GM23338 (cell line): ENCODE results near the gene FZD2. TPM values are rescaled to one million over a fixed set of nuclear protein-coding genes. Genes with fewer than 3 reads are reported as not detected.

Source experiments
- ATAC-seq: fragments of 200-7000 bp; cut with Tn5 transposase; 3 replicates; pipeline ENCODE4 v1.9.1; 2020
- DNase-seq: peaks from one replicate; pipeline ENCODE4 v3.0.0-alpha.2; 2015; ENCODE audit warnings: low spot score
- H2AFZ ChIP-seq: fragments of 200-600 bp; sonication (generic); 2 replicates; pipeline ENCODE4 v1.8.0; 2016; ENCODE audit warnings: antibody characterized with exemption, mild to moderate bottlenecking, moderate library complexity
- H3F3A ChIP-seq: fragments of 200-600 bp; sonication (generic); replicated peaks from 2 replicates; pipeline ENCODE4 v1.8.0; 2017; ENCODE audit warnings: antibody characterized with exemption, mixed run types, low read depth
- H3K27ac ChIP-seq: fragments of 200-600 bp; sonication (generic); 2 replicates; pipeline ENCODE4 v1.6.1; 2016; ENCODE audit warnings: low read depth
- H3K27me3 ChIP-seq: fragments of 200-600 bp; sonication (generic); 2 replicates; pipeline ENCODE4 v1.8.0; 2016; ENCODE audit warnings: mild to moderate bottlenecking, mixed run types, moderate library complexity; ENCODE audit not compliant: insufficient read depth
- H3K36me3 ChIP-seq: fragments of 200-600 bp; sonication (generic); 2 replicates; pipeline ENCODE4 v1.8.0; 2016; ENCODE audit warnings: mild to moderate bottlenecking; ENCODE audit not compliant: insufficient read depth
- H3K4me1 ChIP-seq: fragments of 200-600 bp; sonication (generic); 2 replicates; pipeline ENCODE4 v1.8.0; 2016; ENCODE audit warnings: mild to moderate bottlenecking, moderate library complexity; ENCODE audit not compliant: insufficient read depth
- H3K4me2 ChIP-seq: fragments of 200-600 bp; sonication (generic); 2 replicates; pipeline ENCODE4 v1.7.1; 2017; ENCODE audit warnings: mixed run types
- H3K4me3 ChIP-seq: fragments of 200-600 bp; sonication (generic); 2 replicates; pipeline ENCODE4 v1.6.1; 2016; ENCODE audit warnings: mixed run types
- H3K79me2 ChIP-seq: fragments of 200-600 bp; sonication (generic); replicated peaks from 2 replicates; pipeline ENCODE4 v1.8.0; 2017; ENCODE audit warnings: mild to moderate bottlenecking; ENCODE audit not compliant: insufficient read depth
- H3K9me2 ChIP-seq: fragments of 200-600 bp; sonication (generic); 2 replicates; pipeline ENCODE4 v1.8.0; 2017; ENCODE audit not compliant: insufficient read depth
- H4K20me1 ChIP-seq: fragments of 200-600 bp; sonication (generic); replicated peaks from 2 replicates; pipeline ENCODE4 v1.8.0; 2017; ENCODE audit warnings: mild to moderate bottlenecking; ENCODE audit not compliant: insufficient read depth
- H3K27ac Mint-ChIP-seq: 2 replicates; pipeline ENCODE4 v1.8.0; 2020; ENCODE audit warnings: inconsistent platforms, mild to moderate bottlenecking, moderate library complexity, mixed read lengths
- H3K27me3 Mint-ChIP-seq: 3 replicates; pipeline ENCODE4 v1.8.0; 2022; ENCODE audit warnings: low read depth, mild to moderate bottlenecking, moderate library complexity, mixed read lengths, inconsistent platforms; ENCODE audit not compliant: insufficient read depth, poor library complexity
- H3K36me3 Mint-ChIP-seq: 3 replicates; pipeline ENCODE4 v1.8.0; 2021; ENCODE audit warnings: low read depth, mild to moderate bottlenecking, inconsistent platforms, moderate library complexity, mixed read lengths
- H3K4me1 Mint-ChIP-seq: 3 replicates; pipeline ENCODE4 v1.8.0; 2020; ENCODE audit warnings: mild to moderate bottlenecking, inconsistent platforms, mixed read lengths
- H3K4me3 Mint-ChIP-seq: 3 replicates; pipeline ENCODE4 v1.8.0; 2021; ENCODE audit warnings: moderate library complexity, mild to moderate bottlenecking, inconsistent platforms, mixed read lengths
- H3K9me3 Mint-ChIP-seq: 3 replicates; pipeline ENCODE4 v1.8.0; 2020; ENCODE audit warnings: moderate library complexity, mild to moderate bottlenecking, inconsistent platforms, mixed read lengths
- CREB1 ChIP-seq: fragments of 250-450 bp; sonication (Bioruptor Pico); IDR thresholded peaks from 2 replicates; pipeline ENCODE4 v1.5.0; 2020; ENCODE audit warnings: low read depth, mild to moderate bottlenecking, moderate library complexity
- EZH2 ChIP-seq: fragments of 200-600 bp; sonication (generic); IDR thresholded peaks from one replicate; pipeline ENCODE4 v1.8.0; 2017; ENCODE audit warnings: antibody characterized with exemption, mild to moderate bottlenecking, low read depth; ENCODE audit not compliant: unreplicated experiment
- EZH2phosphoT487 ChIP-seq: fragments of 200-600 bp; sonication (generic); IDR thresholded peaks from one replicate; pipeline ENCODE4 v1.8.1; 2018; ENCODE audit warnings: antibody characterized with exemption; ENCODE audit not compliant: unreplicated experiment
- NANOG ChIP-seq: IDR thresholded peaks from 2 replicates; pipeline ENCODE4 v1.6.1; 2016; ENCODE audit warnings: antibody characterized with exemption, borderline replicate concordance
- POLR2AphosphoS5 ChIP-seq: IDR thresholded peaks from 2 replicates; pipeline ENCODE4 v1.6.1; 2016; ENCODE audit warnings: antibody characterized with exemption, low read depth
- ZNF114 ChIP-seq: fragments of 250-450 bp; sonication (Bioruptor Pico); IDR thresholded peaks from 2 replicates; pipeline ENCODE4 v1.5.0; 2020; ENCODE audit warnings: mild to moderate bottlenecking, moderate library complexity
- polyA plus RNA-seq: library from polyadenylated mRNA; unstranded; fragments of >200 nt; fragmentation: Nextera tagmentation; extraction: Ambion mirVana; gene quantifications from 2 replicates; pipeline ENCODE4 v1.2.1, GENCODE V29; 2016
- total RNA-seq: library from RNA; depleted of rRNA; stranded (reverse); fragments of >200 nt; shearing (Covaris generic); gene quantifications from 2 replicates; pipeline ENCODE4 v1.2.3, GENCODE V29; 2014
- TF ChIP-seq, protein P1 (sequence below), 2 experiments: fragments of 200-600 bp in 1 of 2; sonication (generic) in 1 of 2; conservative IDR thresholded peaks; 2 replicates each; pipeline versions ENCODE4 v1.5.1 to v1.6.1; 2016 to 2017; ENCODE audit warnings: antibody characterized with exemption in 2 of 2, low read depth in 2 of 2, mild to moderate bottlenecking in 2 of 2, moderate library complexity in 1 of 2
- TF ChIP-seq, protein P2 (sequence below): IDR thresholded peaks from one replicate; pipeline ENCODE4 v1.6.1; 2018; ENCODE audit warnings: antibody characterized with exemption; ENCODE audit not compliant: unreplicated experiment
- TF ChIP-seq, protein P3 (sequence below): fragments of 250-450 bp; sonication (Bioruptor Pico); IDR thresholded peaks from 2 replicates; pipeline ENCODE4 v1.5.0; 2020; ENCODE audit warnings: mild to moderate bottlenecking, moderate library complexity

FZD2 gene
- total and polyA plus RNA-seq, 2 experiments from 2014 or later: 6.2 to 7.6 TPM

DNA sequence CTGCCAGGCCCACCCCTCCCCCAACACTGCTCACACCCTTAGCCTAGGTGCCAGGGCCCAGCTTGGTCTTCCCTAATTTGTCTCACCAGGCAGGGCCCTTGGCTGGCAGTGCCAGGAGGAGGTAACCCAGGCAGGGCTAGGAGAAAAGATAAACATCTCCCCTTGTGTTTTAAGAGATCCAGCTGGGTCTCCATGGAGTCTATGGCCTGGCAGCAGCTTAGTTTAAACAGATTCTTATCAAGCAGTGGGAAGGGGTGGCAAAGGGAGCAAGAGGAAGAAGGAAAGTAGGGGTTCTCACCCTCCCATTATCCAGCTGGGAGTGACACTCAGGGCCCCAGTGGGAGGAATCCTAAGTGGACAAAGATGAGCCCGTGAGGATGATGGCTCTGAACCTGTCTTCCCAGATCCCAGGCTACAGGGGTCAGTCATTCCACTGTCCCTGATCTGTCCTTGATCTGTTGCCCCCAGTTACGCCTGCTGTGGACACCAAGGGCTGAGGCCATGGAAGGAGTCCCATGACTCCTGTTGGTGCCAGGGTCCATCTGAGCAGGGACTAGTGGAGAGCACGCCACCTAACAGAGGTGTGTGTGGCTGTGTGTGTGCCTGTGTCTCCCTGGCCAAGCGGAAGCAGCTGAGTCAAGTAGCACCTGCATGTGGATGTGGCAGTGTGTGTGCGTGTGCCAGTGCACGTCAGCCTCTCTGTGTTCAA, 51.6 kb downstream of the FZD2 start:
- H3K36me3 Mint-ChIP-seq: no peaks in the 10 kb centered on the region; the same call in 2 of the 3 replicates
- peak overlapping the region; percentile 71 for H3K4me2 ChIP-seq

More for the DNA sequence above, 51.6 kb downstream of the FZD2 start:
- DNase-seq: no peak
- peak overlapping the region; percentile 47; the same call in 1 of the 2 replicates for H3K27ac Mint-ChIP-seq
- Histone ChIP-seq H2AFZ (peak overlapping the region; percentile 87), H3F3A (no peaks in the 10 kb centered on the region), H3K4me3 (no peak overlapping the region), H4K20me1 (no peaks in the 10 kb centered on the region), H3K27me3 (no peaks in the 10 kb centered on the region), H3K9me2 (0 out of 2 replicates have a peak, but pooled peaks cover 3% of the 10 kb centered on the region), H3K27ac (peak overlapping the region; percentile 72; the same call in 1 of the 2 replicates), H3K4me1 (peaks cover 12% of the 10 kb centered on the region), H3K36me3 (no peaks in the 10 kb centered on the region), H3K79me2 (no peaks in the 10 kb centered on the region)
- H3K4me1 Mint-ChIP-seq: peaks cover 39% of the 10 kb centered on the region
- no peaks in the 10 kb centered on the region for H3K9me3 Mint-ChIP-seq
- TF ChIP-seq, protein P1, sequence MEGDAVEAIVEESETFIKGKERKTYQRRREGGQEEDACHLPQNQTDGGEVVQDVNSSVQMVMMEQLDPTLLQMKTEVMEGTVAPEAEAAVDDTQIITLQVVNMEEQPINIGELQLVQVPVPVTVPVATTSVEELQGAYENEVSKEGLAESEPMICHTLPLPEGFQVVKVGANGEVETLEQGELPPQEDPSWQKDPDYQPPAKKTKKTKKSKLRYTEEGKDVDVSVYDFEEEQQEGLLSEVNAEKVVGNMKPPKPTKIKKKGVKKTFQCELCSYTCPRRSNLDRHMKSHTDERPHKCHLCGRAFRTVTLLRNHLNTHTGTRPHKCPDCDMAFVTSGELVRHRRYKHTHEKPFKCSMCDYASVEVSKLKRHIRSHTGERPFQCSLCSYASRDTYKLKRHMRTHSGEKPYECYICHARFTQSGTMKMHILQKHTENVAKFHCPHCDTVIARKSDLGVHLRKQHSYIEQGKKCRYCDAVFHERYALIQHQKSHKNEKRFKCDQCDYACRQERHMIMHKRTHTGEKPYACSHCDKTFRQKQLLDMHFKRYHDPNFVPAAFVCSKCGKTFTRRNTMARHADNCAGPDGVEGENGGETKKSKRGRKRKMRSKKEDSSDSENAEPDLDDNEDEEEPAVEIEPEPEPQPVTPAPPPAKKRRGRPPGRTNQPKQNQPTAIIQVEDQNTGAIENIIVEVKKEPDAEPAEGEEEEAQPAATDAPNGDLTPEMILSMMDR (conservative IDR thresholded peaks at IDR 0.05; ENCODE audit: low read depth in 2 of 2): no peak
- no peak for TF ChIP-seq EZH2
- TF ChIP-seq, protein P2, sequence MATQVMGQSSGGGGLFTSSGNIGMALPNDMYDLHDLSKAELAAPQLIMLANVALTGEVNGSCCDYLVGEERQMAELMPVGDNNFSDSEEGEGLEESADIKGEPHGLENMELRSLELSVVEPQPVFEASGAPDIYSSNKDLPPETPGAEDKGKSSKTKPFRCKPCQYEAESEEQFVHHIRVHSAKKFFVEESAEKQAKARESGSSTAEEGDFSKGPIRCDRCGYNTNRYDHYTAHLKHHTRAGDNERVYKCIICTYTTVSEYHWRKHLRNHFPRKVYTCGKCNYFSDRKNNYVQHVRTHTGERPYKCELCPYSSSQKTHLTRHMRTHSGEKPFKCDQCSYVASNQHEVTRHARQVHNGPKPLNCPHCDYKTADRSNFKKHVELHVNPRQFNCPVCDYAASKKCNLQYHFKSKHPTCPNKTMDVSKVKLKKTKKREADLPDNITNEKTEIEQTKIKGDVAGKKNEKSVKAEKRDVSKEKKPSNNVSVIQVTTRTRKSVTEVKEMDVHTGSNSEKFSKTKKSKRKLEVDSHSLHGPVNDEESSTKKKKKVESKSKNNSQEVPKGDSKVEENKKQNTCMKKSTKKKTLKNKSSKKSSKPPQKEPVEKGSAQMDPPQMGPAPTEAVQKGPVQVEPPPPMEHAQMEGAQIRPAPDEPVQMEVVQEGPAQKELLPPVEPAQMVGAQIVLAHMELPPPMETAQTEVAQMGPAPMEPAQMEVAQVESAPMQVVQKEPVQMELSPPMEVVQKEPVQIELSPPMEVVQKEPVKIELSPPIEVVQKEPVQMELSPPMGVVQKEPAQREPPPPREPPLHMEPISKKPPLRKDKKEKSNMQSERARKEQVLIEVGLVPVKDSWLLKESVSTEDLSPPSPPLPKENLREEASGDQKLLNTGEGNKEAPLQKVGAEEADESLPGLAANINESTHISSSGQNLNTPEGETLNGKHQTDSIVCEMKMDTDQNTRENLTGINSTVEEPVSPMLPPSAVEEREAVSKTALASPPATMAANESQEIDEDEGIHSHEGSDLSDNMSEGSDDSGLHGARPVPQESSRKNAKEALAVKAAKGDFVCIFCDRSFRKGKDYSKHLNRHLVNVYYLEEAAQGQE: no peak
- no peak for TF ChIP-seq NANOG
- TF ChIP-seq POLR2AphosphoS5: no peak
- TF ChIP-seq CREB1 (CRISPR knock-in tag): no peak
- TF ChIP-seq, protein P3, sequence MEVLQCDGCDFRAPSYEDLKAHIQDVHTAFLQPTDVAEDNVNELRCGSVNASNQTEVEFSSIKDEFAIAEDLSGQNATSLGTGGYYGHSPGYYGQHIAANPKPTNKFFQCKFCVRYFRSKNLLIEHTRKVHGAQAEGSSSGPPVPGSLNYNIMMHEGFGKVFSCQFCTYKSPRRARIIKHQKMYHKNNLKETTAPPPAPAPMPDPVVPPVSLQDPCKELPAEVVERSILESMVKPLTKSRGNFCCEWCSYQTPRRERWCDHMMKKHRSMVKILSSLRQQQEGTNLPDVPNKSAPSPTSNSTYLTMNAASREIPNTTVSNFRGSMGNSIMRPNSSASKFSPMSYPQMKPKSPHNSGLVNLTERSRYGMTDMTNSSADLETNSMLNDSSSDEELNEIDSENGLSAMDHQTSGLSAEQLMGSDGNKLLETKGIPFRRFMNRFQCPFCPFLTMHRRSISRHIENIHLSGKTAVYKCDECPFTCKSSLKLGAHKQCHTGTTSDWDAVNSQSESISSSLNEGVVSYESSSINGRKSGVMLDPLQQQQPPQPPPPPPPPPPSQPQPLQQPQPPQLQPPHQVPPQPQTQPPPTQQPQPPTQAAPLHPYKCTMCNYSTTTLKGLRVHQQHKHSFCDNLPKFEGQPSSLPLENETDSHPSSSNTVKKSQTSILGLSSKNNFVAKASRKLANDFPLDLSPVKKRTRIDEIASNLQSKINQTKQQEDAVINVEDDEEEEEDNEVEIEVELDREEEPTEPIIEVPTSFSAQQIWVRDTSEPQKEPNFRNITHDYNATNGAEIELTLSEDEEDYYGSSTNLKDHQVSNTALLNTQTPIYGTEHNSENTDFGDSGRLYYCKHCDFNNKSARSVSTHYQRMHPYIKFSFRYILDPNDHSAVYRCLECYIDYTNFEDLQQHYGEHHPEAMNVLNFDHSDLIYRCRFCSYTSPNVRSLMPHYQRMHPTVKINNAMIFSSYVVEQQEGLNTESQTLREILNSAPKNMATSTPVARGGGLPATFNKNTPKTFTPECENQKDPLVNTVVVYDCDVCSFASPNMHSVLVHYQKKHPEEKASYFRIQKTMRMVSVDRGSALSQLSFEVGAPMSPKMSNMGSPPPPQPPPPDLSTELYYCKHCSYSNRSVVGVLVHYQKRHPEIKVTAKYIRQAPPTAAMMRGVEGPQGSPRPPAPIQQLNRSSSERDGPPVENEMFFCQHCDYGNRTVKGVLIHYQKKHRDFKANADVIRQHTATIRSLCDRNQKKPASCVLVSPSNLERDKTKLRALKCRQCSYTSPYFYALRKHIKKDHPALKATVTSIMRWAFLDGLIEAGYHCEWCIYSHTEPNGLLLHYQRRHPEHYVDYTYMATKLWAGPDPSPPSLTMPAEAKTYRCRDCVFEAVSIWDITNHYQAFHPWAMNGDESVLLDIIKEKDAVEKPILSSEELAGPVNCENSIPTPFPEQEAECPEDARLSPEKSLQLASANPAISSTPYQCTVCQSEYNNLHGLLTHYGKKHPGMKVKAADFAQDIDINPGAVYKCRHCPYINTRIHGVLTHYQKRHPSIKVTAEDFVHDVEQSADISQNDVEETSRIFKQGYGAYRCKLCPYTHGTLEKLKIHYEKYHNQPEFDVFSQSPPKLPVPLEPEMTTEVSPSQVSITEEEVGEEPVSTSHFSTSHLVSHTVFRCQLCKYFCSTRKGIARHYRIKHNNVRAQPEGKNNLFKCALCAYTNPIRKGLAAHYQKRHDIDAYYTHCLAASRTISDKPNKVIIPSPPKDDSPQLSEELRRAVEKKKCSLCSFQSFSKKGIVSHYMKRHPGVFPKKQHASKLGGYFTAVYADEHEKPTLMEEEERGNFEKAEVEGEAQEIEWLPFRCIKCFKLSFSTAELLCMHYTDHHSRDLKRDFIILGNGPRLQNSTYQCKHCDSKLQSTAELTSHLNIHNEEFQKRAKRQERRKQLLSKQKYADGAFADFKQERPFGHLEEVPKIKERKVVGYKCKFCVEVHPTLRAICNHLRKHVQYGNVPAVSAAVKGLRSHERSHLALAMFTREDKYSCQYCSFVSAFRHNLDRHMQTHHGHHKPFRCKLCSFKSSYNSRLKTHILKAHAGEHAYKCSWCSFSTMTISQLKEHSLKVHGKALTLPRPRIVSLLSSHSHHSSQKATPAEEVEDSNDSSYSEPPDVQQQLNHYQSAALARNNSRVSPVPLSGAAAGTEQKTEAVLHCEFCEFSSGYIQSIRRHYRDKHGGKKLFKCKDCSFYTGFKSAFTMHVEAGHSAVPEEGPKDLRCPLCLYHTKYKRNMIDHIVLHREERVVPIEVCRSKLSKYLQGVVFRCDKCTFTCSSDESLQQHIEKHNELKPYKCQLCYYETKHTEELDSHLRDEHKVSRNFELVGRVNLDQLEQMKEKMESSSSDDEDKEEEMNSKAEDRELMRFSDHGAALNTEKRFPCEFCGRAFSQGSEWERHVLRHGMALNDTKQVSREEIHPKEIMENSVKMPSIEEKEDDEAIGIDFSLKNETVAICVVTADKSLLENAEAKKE (CRISPR knock-in tag): no peak
- TF ChIP-seq ZNF114 (CRISPR knock-in tag): no peak
- TF ChIP-seq EZH2phosphoT487: no peak
- H3K4me3 Mint-ChIP-seq: no peak overlapping the region; the same call in 2 of the 3 replicates
- H3K27me3 Mint-ChIP-seq: peaks cover 9% of the 10 kb centered on the region
- no peak; the same call in 1 of the 3 replicates for ATAC-seq
